CD4-positive, alpha-beta T cell (primary cell): ENCODE data around the gene NRGN. TPM values are rescaled to one million over a fixed set of nuclear protein-coding genes. Genes with fewer than 3 reads are reported as not detected.

ENCODE experiments used
- ATAC-seq: fragments of 200-7000 bp; cut with Tn5 transposase; one replicate; pipeline ENCODE4 v1.10.0; 2022; ENCODE audit warnings: mild to moderate bottlenecking; ENCODE audit not compliant: poor library complexity
- CTCF ChIA-PET: fragments of 350-600 bp; sonication (Branson Sonifier 250); formaldehyde crosslinking; loops from one replicate; lab custom pipeline; 2021; ENCODE audit warnings: antibody characterized with exemption, inconsistent platforms; lab: Charles Lee
- POLR2A ChIA-PET: fragments of 350-600 bp; sonication (Branson Sonifier 250); formaldehyde crosslinking; loops from one replicate; lab custom pipeline; 2021; ENCODE audit warnings: antibody characterized with exemption, inconsistent platforms; lab: Charles Lee
- DNase-seq, 14 experiments: peaks; one replicate each; pipeline ENCODE4 v3.0.0-alpha.2; 2013 to 2020; ENCODE audit warnings: mixed read lengths in 2 of 14
- H3K27ac ChIP-seq, 2 donors: one replicate each; pipeline versions ENCODE4 v1.5.1 to v1.7.0; 2013; ENCODE audit warnings: low read length in 2 of 2, low read depth in 1 of 2, mild to moderate bottlenecking in 1 of 2
- H3K27me3 ChIP-seq, 2 experiments: 1 replicate in 1 of 2; 2 replicates in 1 of 2; pipeline versions ENCODE4 v1.6.1 to v1.7.0; 2013; ENCODE audit warnings: low read length in 2 of 2, control low read depth in 1 of 2, mild to moderate bottlenecking in 1 of 2, moderate library complexity in 1 of 2; ENCODE audit not compliant: insufficient read depth in 2 of 2, control insufficient read depth in 1 of 2
- H3K36me3 ChIP-seq: one replicate; pipeline ENCODE4 v1.6.1; 2013; ENCODE audit warnings: low read length, control low read depth; ENCODE audit not compliant: insufficient read depth
- H3K4me1 ChIP-seq: one replicate; pipeline ENCODE4 v1.6.1; 2013; ENCODE audit warnings: low read length, control low read depth; ENCODE audit not compliant: insufficient read depth
- H3K4me3 ChIP-seq: one replicate; pipeline ENCODE4 v1.5.1; 2013; ENCODE audit warnings: mild to moderate bottlenecking, low read length, moderate library complexity
- H3K9me3 ChIP-seq, 2 experiments: 1 replicate in 1 of 2; 2 replicates in 1 of 2; pipeline versions ENCODE4 v1.6.1 to v1.7.0; 2013; ENCODE audit warnings: low read length in 2 of 2, mild to moderate bottlenecking in 2 of 2, control low read depth in 1 of 2, moderate library complexity in 1 of 2; ENCODE audit not compliant: control insufficient read depth in 1 of 2, insufficient read depth in 1 of 2
- H3K27ac Mint-ChIP-seq: one replicate; pipeline ENCODE4 v1.8.0; 2020; ENCODE audit warnings: mixed read lengths
- H3K27me3 Mint-ChIP-seq: one replicate; pipeline ENCODE4 v1.8.0; 2021; ENCODE audit warnings: mixed read lengths
- H3K36me3 Mint-ChIP-seq: one replicate; pipeline ENCODE4 v1.8.0; 2021; ENCODE audit warnings: low read depth, mixed read lengths
- H3K4me1 Mint-ChIP-seq: one replicate; pipeline ENCODE4 v1.8.0; 2021; ENCODE audit warnings: low read depth, mixed read lengths
- H3K4me3 Mint-ChIP-seq: one replicate; pipeline ENCODE4 v1.8.0; 2020; ENCODE audit warnings: mild to moderate bottlenecking, mixed read lengths
- H3K9me3 Mint-ChIP-seq: one replicate; pipeline ENCODE4 v1.8.0; 2020; ENCODE audit warnings: mixed read lengths
- intact Hi-C, 2 experiments: fragments of 100-400 bp; cut with DNase I in 1 of 2; cut with micrococcal nuclease in 1 of 2; formaldehyde crosslinking; loops; one replicate each; pipeline versions ENCODE4 v1.15.1 to v1.9.0; 2023 to 2025; cut with DNase I, micrococcal nuclease
- total RNA-seq, 174 experiments: library from RNA in 2 of 174; stranded (reverse) in 2 of 174; gene quantifications; one replicate each; pipeline ENCODE4 v1.2.3 and lab custom pipeline; 2021 to 2026
- TF ChIP-seq, protein P1 (sequence below): fragments of 200-600 bp; IDR thresholded peaks from one replicate; pipeline ENCODE4 v1.8.0; 2022; ENCODE audit warnings: antibody characterized with exemption, mild to moderate bottlenecking

Gene NRGN
- total RNA-seq, 2 experiments from 2014 or later: 0.84 to 1.4 TPM

DNA sequence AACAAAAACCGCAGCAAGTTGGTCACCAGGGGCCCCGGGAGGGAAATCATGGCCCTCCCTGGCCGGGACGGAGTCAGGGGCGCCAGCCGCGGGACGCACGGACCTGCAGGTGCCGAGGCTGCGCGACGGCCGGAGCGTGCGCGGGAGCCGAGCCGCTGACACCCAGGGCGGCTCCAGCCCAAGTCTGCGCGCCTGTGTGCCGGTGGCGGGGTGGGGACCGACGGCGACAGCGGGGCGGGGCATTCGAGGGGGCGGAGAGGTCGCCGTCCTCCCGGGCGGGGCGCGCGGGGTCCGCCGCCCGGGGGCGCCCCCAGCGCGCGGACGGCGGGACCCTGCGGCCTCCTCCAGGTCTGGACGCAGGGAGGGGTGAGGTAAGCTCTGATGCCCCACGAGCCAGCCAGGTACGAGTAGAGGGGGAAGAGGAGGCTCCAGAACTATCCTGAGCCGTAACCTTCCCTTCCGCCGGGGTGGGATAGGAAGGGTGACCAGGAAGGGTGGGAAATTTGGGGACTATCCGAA lies 22.4 kb downstream of the NRGN start, which contains the start of gene ESAM:
Gene ESAM, minus strand, starts transcription at position 186 of the 519 bp plus-strand sequence. Its CDS starts 136 bp downstream, at position 50.
- H3K36me3 Mint-ChIP-seq: peaks cover 11% of the 10 kb centered on the region
- intact Hi-C loops: loop anchor here (2.0 to 10.0 kb wide), 3 partner anchors 75 to 1017 kb away; partner anchors contain the start of gene ZNF202 (in 1 of the 2)
- TF ChIP-seq, protein P1, sequence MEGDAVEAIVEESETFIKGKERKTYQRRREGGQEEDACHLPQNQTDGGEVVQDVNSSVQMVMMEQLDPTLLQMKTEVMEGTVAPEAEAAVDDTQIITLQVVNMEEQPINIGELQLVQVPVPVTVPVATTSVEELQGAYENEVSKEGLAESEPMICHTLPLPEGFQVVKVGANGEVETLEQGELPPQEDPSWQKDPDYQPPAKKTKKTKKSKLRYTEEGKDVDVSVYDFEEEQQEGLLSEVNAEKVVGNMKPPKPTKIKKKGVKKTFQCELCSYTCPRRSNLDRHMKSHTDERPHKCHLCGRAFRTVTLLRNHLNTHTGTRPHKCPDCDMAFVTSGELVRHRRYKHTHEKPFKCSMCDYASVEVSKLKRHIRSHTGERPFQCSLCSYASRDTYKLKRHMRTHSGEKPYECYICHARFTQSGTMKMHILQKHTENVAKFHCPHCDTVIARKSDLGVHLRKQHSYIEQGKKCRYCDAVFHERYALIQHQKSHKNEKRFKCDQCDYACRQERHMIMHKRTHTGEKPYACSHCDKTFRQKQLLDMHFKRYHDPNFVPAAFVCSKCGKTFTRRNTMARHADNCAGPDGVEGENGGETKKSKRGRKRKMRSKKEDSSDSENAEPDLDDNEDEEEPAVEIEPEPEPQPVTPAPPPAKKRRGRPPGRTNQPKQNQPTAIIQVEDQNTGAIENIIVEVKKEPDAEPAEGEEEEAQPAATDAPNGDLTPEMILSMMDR: no peak
- DNase-seq: peak; percentile 41 to 84 (median 66)
- Histone ChIP-seq H3K9me3 (peaks cover 0 to 15% of the 10 kb centered on the region in 2 experiments), H3K4me3 (peak within 1 kb of the TSS; percentile 68), H3K4me1 (peaks cover 54% of the 10 kb centered on the region), H3K27me3 (peaks cover 45 to 46% of the 10 kb centered on the region in 2 experiments), H3K36me3 (peaks cover 2% of the 10 kb centered on the region), H3K27ac (no peak within 1 kb of the TSS)
- ATAC-seq: peak; percentile 62
- peak within 1 kb of the TSS; percentile 97 for H3K4me3 Mint-ChIP-seq
- no peak within 1 kb of the TSS for H3K27ac Mint-ChIP-seq
- CTCF ChIA-PET: interaction anchor here (1.3 to 6.1 kb wide), 12 partner anchors 10 to 114 kb away, joined by 4 to 60 read pairs (median 10); partner anchors contain the start of genes MSANTD2, SIAE, SPA17 and VSIG2
- H3K4me1 Mint-ChIP-seq: peaks cover 37% of the 10 kb centered on the region
- H3K27me3 Mint-ChIP-seq: peaks cover 50% of the 10 kb centered on the region
- POLR2A ChIA-PET: interaction anchor here (0.6 to 6.5 kb wide), 5 partner anchors 15 to 92 kb away, joined by 3 to 65 read pairs (median 7); partner anchors contain the start of genes MSANTD2, SIAE and SPA17
- H3K9me3 Mint-ChIP-seq: no peaks in the 10 kb centered on the region

DNA sequence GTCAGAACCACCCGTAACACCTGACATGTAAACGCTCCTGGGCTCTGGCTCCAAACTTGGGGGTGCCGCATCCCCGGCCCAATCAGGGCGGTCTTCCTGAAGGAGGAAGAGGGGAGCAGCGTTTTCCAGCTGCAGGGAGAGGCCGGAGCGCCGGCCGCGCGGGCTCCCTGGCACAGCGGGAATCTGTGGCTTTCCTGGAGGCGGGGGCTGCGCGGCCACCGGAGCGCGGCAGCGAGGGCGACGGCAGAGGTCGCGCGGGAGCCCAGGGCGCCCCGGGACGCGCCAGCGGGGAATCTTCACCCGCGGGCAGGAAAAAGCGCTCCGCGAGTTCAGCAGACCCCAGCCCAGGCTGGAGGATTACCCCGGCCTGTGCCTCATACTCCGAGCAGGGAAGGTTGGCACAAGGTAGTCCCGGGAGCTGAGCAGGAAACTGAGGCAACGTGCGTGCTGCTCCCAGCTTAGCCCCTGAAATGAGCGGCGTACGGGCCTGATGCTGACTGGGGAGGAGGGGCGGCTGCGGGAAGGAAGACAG lies 22.9 kb downstream of the NRGN start:
- Mint-ChIP-seq H3K4me3 (peak overlapping the region; percentile 97), H3K27me3 (peaks cover 44% of the 10 kb centered on the region), H3K4me1 (peaks cover 34% of the 10 kb centered on the region), H3K36me3 (peaks cover 11% of the 10 kb centered on the region), H3K9me3 (no peaks in the 10 kb centered on the region), H3K27ac (no peak overlapping the region)
- DNase-seq (no peak), ATAC-seq (peak; percentile 22)
- POLR2A ChIA-PET: interaction anchor here (1.0 to 6.5 kb wide), 5 partner anchors 15 to 93 kb away, joined by 3 to 65 read pairs (median 7); partner anchors contain the start of genes MSANTD2, SIAE and SPA17
- intact Hi-C loops: loop anchor here (1.0 to 10.0 kb wide), 6 partner anchors 16 to 1018 kb away; partner anchors contain the start of gene ZNF202 (in 1 of the 2)
- H3K27me3 ChIP-seq: peaks cover 39 to 41% of the 10 kb centered on the region in 2 experiments
- peaks cover 5% of the 10 kb centered on the region for H3K36me3 ChIP-seq
- H3K27ac ChIP-seq: no peak overlapping the region
- peaks cover 54% of the 10 kb centered on the region for H3K4me1 ChIP-seq
- H3K4me3 ChIP-seq: peak overlapping the region; percentile 68
- CTCF ChIA-PET: interaction anchor here (0.7 to 6.1 kb wide), 18 partner anchors 10 to 853 kb away, joined by 3 to 60 read pairs (median 6); partner anchors contain the start of genes MSANTD2, SIAE, SPA17 and VSIG2
- TF ChIP-seq, protein P1: no peak
- H3K9me3 ChIP-seq: peaks cover 0 to 15% of the 10 kb centered on the region in 2 experiments

GRCh38 chr11:124763156-124763947 lies 23.6 kb downstream of the NRGN start:
- CTCF ChIA-PET: interaction anchor here (0.6 to 6.1 kb wide), 24 partner anchors 9 to 852 kb away, joined by 3 to 60 read pairs (median 5); partner anchors contain the start of genes MSANTD2, SIAE, SPA17 and VSIG2
- H3K4me3 ChIP-seq: peak overlapping the region; percentile 68
- POLR2A ChIA-PET: interaction anchor here (0.7 to 6.5 kb wide), 6 partner anchors 16 to 196 kb away, joined by 3 to 65 read pairs (median 6); partner anchors contain the start of genes MSANTD2, SIAE and SPA17
- DNase-seq (peak; percentile 81 to 92 (median 86)), ATAC-seq (peak; percentile 50)
- Mint-ChIP-seq H3K4me1 (peaks cover 30% of the 10 kb centered on the region), H3K9me3 (no peaks in the 10 kb centered on the region), H3K4me3 (peak overlapping the region; percentile 97), H3K27ac (no peak overlapping the region), H3K36me3 (peaks cover 13% of the 10 kb centered on the region), H3K27me3 (peaks cover 38% of the 10 kb centered on the region)
- intact Hi-C loops: loop anchor here (1.0 to 10.0 kb wide), 6 partner anchors 17 to 1019 kb away; partner anchors contain the start of gene ZNF202 (in 1 of the 2)
- no peak overlapping the region for H3K27ac ChIP-seq
- peaks cover 33 to 35% of the 10 kb centered on the region in 2 experiments for H3K27me3 ChIP-seq
- TF ChIP-seq, protein P1: peak; percentile 77
- H3K36me3 ChIP-seq: peaks cover 6% of the 10 kb centered on the region
- H3K9me3 ChIP-seq: peaks cover 0 to 15% of the 10 kb centered on the region in 2 experiments
- peaks cover 50% of the 10 kb centered on the region for H3K4me1 ChIP-seq
